SK-N-SH (cell line): ENCODE data around the gene SLC35E2B. TPM values are rescaled to one million over a fixed set of nuclear protein-coding genes. Genes with fewer than 3 reads are reported as not detected.

Source experiments
- CTCF ChIA-PET: fragments of 300-600, 350-600 bp; formaldehyde crosslinking; extraction: SDS; loops from one replicate; lab custom pipeline; 2021; lab: Yijun Ruan, JAX
- POLR2A ChIA-PET: fragments of 350-600 bp; sonication (Branson Sonifier 250); formaldehyde crosslinking; extraction: SDS; loops from one replicate; lab custom pipeline; 2020; ENCODE audit warnings: antibody characterized with exemption, inconsistent platforms; lab: Yijun Ruan, JAX
- DNase-seq: peaks from one replicate; pipeline ENCODE4 v3.0.0; 2012
- H2AFZ ChIP-seq: fragments of 200-600 bp; sonication (generic); 2 replicates; pipeline ENCODE4 v1.8.1; 2016; ENCODE audit warnings: antibody characterized with exemption, mild to moderate bottlenecking, low read depth
- H3F3A ChIP-seq: fragments of 200-600 bp; sonication (generic); replicated peaks from 2 replicates; pipeline ENCODE3; 2016; ENCODE audit warnings: antibody characterized with exemption, mild to moderate bottlenecking; ENCODE audit not compliant: insufficient read depth
- H3K27ac ChIP-seq, 2 experiments: fragments of 200-500 bp in 1 of 2; fragments of 200-600 bp in 1 of 2; sonication (Bioruptor generic) in 1 of 2; sonication (generic), shearing (Covaris generic) in 1 of 2; 2 replicates each; pipeline versions ENCODE4 v1.5.1 to v1.6.1; 2014 to 2016; ENCODE audit warnings: low read depth in 2 of 2, inconsistent platforms in 1 of 2, low read length in 1 of 2, mild to moderate bottlenecking in 1 of 2, mixed read lengths in 1 of 2
- H3K27me3 ChIP-seq: fragments of 200-600 bp; sonication (generic), shearing (Covaris generic); 2 replicates; pipeline ENCODE4 v1.6.1; 2016; ENCODE audit warnings: mixed run types; ENCODE audit not compliant: insufficient read depth
- H3K36me3 ChIP-seq, 2 experiments: fragments of 200-500 bp in 1 of 2; fragments of 200-600 bp in 1 of 2; sonication (Bioruptor generic) in 1 of 2; sonication (generic) in 1 of 2; replicated peaks in 1 of 2; 2 replicates each; pipeline versions ENCODE3 to v1.5.1; 2014 to 2016; ENCODE audit warnings: low read length in 1 of 2, mild to moderate bottlenecking in 1 of 2; ENCODE audit not compliant: insufficient read depth in 2 of 2, control insufficient read depth in 1 of 2
- H3K4me1 ChIP-seq, 2 experiments: fragments of 200-500 bp in 1 of 2; fragments of 200-600 bp in 1 of 2; sonication (Bioruptor generic) in 1 of 2; sonication (generic), shearing (Covaris generic) in 1 of 2; 2 replicates each; pipeline versions ENCODE4 v1.5.1 to v1.6.1; 2014 to 2016; ENCODE audit warnings: low read depth in 1 of 2, low read length in 1 of 2, mixed run types in 1 of 2; ENCODE audit not compliant: insufficient read depth in 2 of 2, control insufficient read depth in 1 of 2
- H3K4me2 ChIP-seq: fragments of 200-600 bp; sonication (generic), shearing (Covaris generic); 2 replicates; pipeline ENCODE4 v1.6.1; 2017; ENCODE audit warnings: mixed run types
- H3K4me3 ChIP-seq, 2 experiments: fragments of 200-500 bp in 1 of 2; fragments of 200-600 bp in 1 of 2; sonication (Bioruptor generic) in 1 of 2; sonication (generic), shearing (Covaris generic) in 1 of 2; 2 replicates each; pipeline versions ENCODE4 v1.5.1 to v1.8.1; 2014 to 2016; ENCODE audit warnings: low read depth in 2 of 2, inconsistent platforms in 1 of 2, low read length in 1 of 2, mild to moderate bottlenecking in 1 of 2, mixed read lengths in 1 of 2, moderate library complexity in 1 of 2
- H3K79me2 ChIP-seq: fragments of 200-600 bp; sonication (generic); 2 replicates; pipeline ENCODE4 v1.8.1; 2017; ENCODE audit warnings: mild to moderate bottlenecking; ENCODE audit not compliant: insufficient read depth
- H3K9ac ChIP-seq: fragments of 200-600 bp; sonication (generic); 2 replicates; pipeline ENCODE4 v1.6.1; 2017; ENCODE audit warnings: mixed run types
- H3K9me2 ChIP-seq: fragments of 200-600 bp; sonication (generic); 2 replicates; pipeline ENCODE4 v1.6.1; 2017; ENCODE audit warnings: mixed run types
- H3K9me3 ChIP-seq: fragments of 200-600 bp; sonication (generic); 2 replicates; pipeline ENCODE4 v1.6.1; 2017; ENCODE audit warnings: mixed run types, mild to moderate bottlenecking, moderate library complexity
- H4K20me1 ChIP-seq: fragments of 200-600 bp; sonication (generic); 2 replicates; pipeline ENCODE4 v1.6.1; 2017; ENCODE audit warnings: mild to moderate bottlenecking, mixed run types; ENCODE audit not compliant: insufficient read depth
- EP300 ChIP-seq, 2 experiments: IDR thresholded peaks; 2 replicates each; pipeline versions ENCODE4 v1.4.0 to v1.6.1; 2012; ENCODE audit warnings: borderline replicate concordance in 1 of 2, low read depth in 1 of 2, low read length in 1 of 2
- FOSL2 ChIP-seq: IDR thresholded peaks from 2 replicates; pipeline ENCODE4 v1.4.0; 2012; ENCODE audit warnings: low read depth, mild to moderate bottlenecking, moderate library complexity, borderline replicate concordance
- GATA2 ChIP-seq: sonication (generic); formaldehyde crosslinking; IDR thresholded peaks from 2 replicates; pipeline ENCODE4 v1.5.0; 2020; ENCODE audit warnings: mild to moderate bottlenecking, missing genetic modification reagents
- MEF2A ChIP-seq: IDR thresholded peaks from 2 replicates; pipeline ENCODE4 v1.4.0; 2012; ENCODE audit warnings: low read depth, borderline replicate concordance
- NFIC ChIP-seq: IDR thresholded peaks from 2 replicates; pipeline ENCODE4 v1.4.0; 2012; ENCODE audit warnings: borderline replicate concordance
- NRF1 ChIP-seq: IDR thresholded peaks from 2 replicates; pipeline ENCODE4 v1.6.1; 2012; ENCODE audit warnings: low read depth, mild to moderate bottlenecking, low read length
- PBX3 ChIP-seq: IDR thresholded peaks from 2 replicates; pipeline ENCODE4; 2012
- POLR2AphosphoS5 ChIP-seq: IDR thresholded peaks from 2 replicates; pipeline ENCODE4 v1.6.1; 2012; ENCODE audit warnings: low read depth, low read length
- RAD21 ChIP-seq: IDR thresholded peaks from 2 replicates; pipeline ENCODE4 v1.6.1; 2012; ENCODE audit warnings: mild to moderate bottlenecking, low read length
- RCOR1 ChIP-seq: fragments of 150-350 bp; IDR thresholded peaks from 2 replicates; pipeline ENCODE4 v1.6.1; 2017; ENCODE audit warnings: antibody characterized with exemption, low read length
- REST ChIP-seq: IDR thresholded peaks from 2 replicates; pipeline ENCODE4 v1.6.1; 2012; ENCODE audit warnings: mild to moderate bottlenecking, low read depth, low read length, moderate library complexity
- RFX5 ChIP-seq: IDR thresholded peaks from 2 replicates; pipeline ENCODE4 v1.6.1; 2012; ENCODE audit warnings: mild to moderate bottlenecking, improper control_type of control experiment, low read length
- SMC3 ChIP-seq: IDR thresholded peaks from 2 replicates; pipeline ENCODE4 v1.6.1; 2012; ENCODE audit warnings: low read depth, low read length, improper control_type of control experiment
- TEAD4 ChIP-seq: IDR thresholded peaks from 2 replicates; pipeline ENCODE4 v1.4.0; 2012; ENCODE audit warnings: mild to moderate bottlenecking, borderline replicate concordance; ENCODE audit not compliant: insufficient read depth
- YY1 ChIP-seq: IDR thresholded peaks from 2 replicates; pipeline ENCODE4 v1.4.0; 2012; ENCODE audit warnings: low read depth, mild to moderate bottlenecking
- ZBTB33 ChIP-seq: IDR thresholded peaks from 2 replicates; pipeline ENCODE4 v1.4.0; 2012; ENCODE audit warnings: low read depth, borderline replicate concordance
- WGBS: methylation state at CpG from one replicate; pipeline ENCODE4 v1.1.6; 2017; ENCODE audit warnings: low lambda C conversion rate; 5-methylcytosine and 5-hydroxymethylcytosine counted together
- polyA plus RNA-seq, 3 experiments: library from polyadenylated mRNA; depleted of rRNA; stranded (reverse); fragments of >200 nt; gene quantifications; 2 replicates each; pipeline ENCODE4 v1.2.3, GENCODE V29; 2012

The SLC35E2B gene
- polyA plus RNA-seq, 1 of the 3 experiments (the other 2 are of a cell fraction), result 20.5 TPM

- CTCF ChIA-PET, result no interaction called here
- H4K20me1 ChIP-seq, result no peaks in the 10 kb centered on the region
- TF ChIP-seq RCOR1, result no peak
- H3K36me3 ChIP-seq, result peaks cover 0 to 5% of the 10 kb centered on the region in 2 experiments
- no peak overlapping the region for H3K27ac ChIP-seq
- no peak overlapping the region for H2AFZ ChIP-seq
- no peak overlapping the region for H3K4me2 ChIP-seq
- H3K9ac ChIP-seq, result no peak overlapping the region
- no peaks in the 10 kb centered on the region for H3K27me3 ChIP-seq
- no peaks in the 10 kb centered on the region for H3K9me2 ChIP-seq
- no peaks in the 10 kb centered on the region for H3F3A ChIP-seq
- no peaks in the 10 kb centered on the region; a peak in 1 of 4 replicates for H3K4me1 ChIP-seq
- no peaks in the 10 kb centered on the region for H3K79me2 ChIP-seq
- no peak for DNase-seq
- H3K4me3 ChIP-seq, result no peak overlapping the region
- 91% methylated on average over 22 of the region's 48 CpGs for WGBS
- POLR2A ChIA-PET, result interaction anchor here (0.6 kb wide), 1 partner anchor 259 kb away, joined by 3 read pairs; no protein-coding TSS in a partner anchor
- H3K9me3 ChIP-seq, result no peaks in the 10 kb centered on the region
Observed at GRCh38 chr1:1626207-1627141, 66.1 kb downstream of the SLC35E2B start.

- TF ChIP-seq FOSL2 (no peak), RAD21 (no peak), EP300 (IDR thresholded peaks at IDR 0.05; ENCODE audit: borderline replicate concordance in 1 of 2, low read depth in 1 of 2, low read length in 1 of 2) (no peak), NFIC (no peak), GATA2 (CRISPR knock-in tag) (no peak), YY1 (no peak), SMC3 (no peak), NRF1 (no peak), MEF2A (no peak), POLR2AphosphoS5 (no peak), ZBTB33 (no peak), REST (no peak), PBX3 (no peak), RFX5 (no peak), TEAD4 (no peak)
- WGBS, result 91% methylated on average over 7 of the region's 8 CpGs
- H3K27ac ChIP-seq, result no peak overlapping the region
- H3K79me2 ChIP-seq, result no peaks in the 10 kb centered on the region
- DNase-seq, result no peak
- H3K4me2 ChIP-seq, result no peak overlapping the region
- H3K9ac ChIP-seq, result no peak overlapping the region
- no peaks in the 10 kb centered on the region for H3K9me2 ChIP-seq
- no peak overlapping the region for H3K4me3 ChIP-seq
- H3K27me3 ChIP-seq, result no peaks in the 10 kb centered on the region
- peaks cover 0 to 5% of the 10 kb centered on the region in 2 experiments for H3K36me3 ChIP-seq
- no peaks in the 10 kb centered on the region; a peak in 1 of 4 replicates for H3K4me1 ChIP-seq
- no peaks in the 10 kb centered on the region for H4K20me1 ChIP-seq
- ChIA-PET POLR2A (interaction anchor here (0.6 kb wide), 1 partner anchor 258 kb away, joined by 3 read pairs; no protein-coding TSS in a partner anchor), CTCF (no interaction called here)
- no peak overlapping the region for H2AFZ ChIP-seq
- no peaks in the 10 kb centered on the region for H3K9me3 ChIP-seq
- no peaks in the 10 kb centered on the region for H3F3A ChIP-seq
Observed at GRCh38 chr1:1625824-1626206, 66.8 kb downstream of the SLC35E2B start.
